Mammary epithelial cell (primary cell): Measurements from ENCODE around the gene KIF5C.

Experiments used
- EZH2 ChIP-seq: IDR thresholded peaks from 2 replicates; pipeline ENCODE4 v1.6.1; 2012; ENCODE audit warnings: low read length, inconsistent platforms, borderline replicate concordance
- TF ChIP-seq, protein P1 (sequence below), 2 donors: IDR thresholded peaks in 1 of 2; conservative IDR thresholded peaks in 1 of 2; 2 replicates each; pipeline ENCODE4 v1.5.1; 2011 to 2012; ENCODE audit warnings: inconsistent platforms in 2 of 2, low read length in 2 of 2, mild to moderate bottlenecking in 2 of 2, control low read depth in 1 of 2, low read depth in 1 of 2; ENCODE audit not compliant: insufficient read depth in 1 of 2; ENCODE audit errors: extremely low read depth in 1 of 2

DNA sequence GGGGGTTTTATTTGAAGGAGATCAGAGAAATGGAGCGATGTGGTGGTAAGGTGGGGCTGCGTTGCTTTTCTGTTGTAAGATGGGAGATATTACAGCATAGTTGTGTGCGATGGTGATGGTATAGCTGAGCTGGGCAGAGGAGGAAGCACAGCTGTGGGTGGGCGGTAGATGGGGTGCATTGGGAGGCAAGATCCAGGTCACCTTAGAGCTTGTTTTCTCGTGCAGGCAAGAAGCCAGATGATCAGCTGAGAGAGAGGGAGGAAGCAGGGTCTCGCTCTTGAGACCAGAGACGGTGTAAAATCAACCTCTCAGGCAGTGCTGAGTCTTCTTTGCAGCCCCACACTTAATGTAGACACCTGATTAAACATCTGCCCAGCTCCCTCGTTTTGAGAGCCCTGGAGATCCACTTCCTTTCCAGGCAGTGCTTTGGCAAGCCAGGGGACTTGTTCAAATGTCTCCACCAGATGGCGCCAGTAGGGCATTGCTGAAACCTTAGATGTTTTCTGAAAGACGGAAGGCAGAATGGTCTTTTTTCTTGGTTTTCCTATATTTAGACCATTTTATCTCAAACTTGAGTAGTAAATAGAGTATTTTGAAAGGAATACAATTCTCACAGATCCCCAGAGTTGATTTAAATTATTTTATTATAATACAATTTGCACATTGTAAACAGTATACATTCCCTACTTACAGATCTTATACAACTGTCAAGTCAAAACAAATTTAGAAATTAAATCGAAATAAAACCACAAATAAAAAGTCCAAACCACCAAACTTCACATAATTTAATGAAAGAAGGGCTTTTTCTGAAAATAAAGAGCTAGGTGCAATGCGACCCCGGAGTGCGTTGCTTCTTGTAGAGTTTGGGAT is 142.3 kb downstream of the KIF5C start:
- TF ChIP-seq, protein P1, sequence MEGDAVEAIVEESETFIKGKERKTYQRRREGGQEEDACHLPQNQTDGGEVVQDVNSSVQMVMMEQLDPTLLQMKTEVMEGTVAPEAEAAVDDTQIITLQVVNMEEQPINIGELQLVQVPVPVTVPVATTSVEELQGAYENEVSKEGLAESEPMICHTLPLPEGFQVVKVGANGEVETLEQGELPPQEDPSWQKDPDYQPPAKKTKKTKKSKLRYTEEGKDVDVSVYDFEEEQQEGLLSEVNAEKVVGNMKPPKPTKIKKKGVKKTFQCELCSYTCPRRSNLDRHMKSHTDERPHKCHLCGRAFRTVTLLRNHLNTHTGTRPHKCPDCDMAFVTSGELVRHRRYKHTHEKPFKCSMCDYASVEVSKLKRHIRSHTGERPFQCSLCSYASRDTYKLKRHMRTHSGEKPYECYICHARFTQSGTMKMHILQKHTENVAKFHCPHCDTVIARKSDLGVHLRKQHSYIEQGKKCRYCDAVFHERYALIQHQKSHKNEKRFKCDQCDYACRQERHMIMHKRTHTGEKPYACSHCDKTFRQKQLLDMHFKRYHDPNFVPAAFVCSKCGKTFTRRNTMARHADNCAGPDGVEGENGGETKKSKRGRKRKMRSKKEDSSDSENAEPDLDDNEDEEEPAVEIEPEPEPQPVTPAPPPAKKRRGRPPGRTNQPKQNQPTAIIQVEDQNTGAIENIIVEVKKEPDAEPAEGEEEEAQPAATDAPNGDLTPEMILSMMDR (conservative IDR thresholded peaks at IDR 0.05 in 1 of 2, IDR thresholded peaks at IDR 0.05 in 1 of 2; ENCODE audit: extremely low read depth in 1 of 2, insufficient read depth in 1 of 2, low read depth in 1 of 2, low read length in 2 of 2) = peak; percentile 87 to 90
- no peak for TF ChIP-seq EZH2
